NCI-H1436 (cell line): ENCODE results near the gene CPVL.

ENCODE experiments used
- DNase-seq: peaks from one replicate; lab custom pipeline; 2025; lab: John Stamatoyannopoulos, UW

Gene CPVL

GRCh38 chr7:29003703-29004102 lies 142.6 kb downstream of the CPVL start:
- DNase-seq: no peak

DNA sequence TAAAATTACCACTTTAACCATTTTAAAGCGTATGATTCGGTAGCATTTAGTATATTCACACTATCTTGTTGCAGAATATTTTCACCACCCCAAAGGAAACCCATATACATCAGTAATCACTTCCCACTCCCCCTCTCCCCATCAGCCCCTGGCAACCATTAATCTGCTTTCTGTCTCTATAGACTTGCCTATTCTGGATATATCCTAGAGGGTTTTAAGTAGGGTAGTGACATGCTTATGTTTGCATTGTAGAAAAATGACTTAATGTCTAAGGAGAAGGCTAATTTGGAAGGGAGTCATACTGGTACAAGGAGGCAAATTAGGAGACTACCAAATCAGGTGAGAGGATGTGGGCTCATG lies 145.6 kb downstream of the CPVL start:
- DNase-seq: no peak

GRCh38 chr7:28999895-29000716 lies 146.2 kb downstream of the CPVL start:
- DNase-seq: no peak

- no peak for DNase-seq
These were observed 146.9 kb downstream of the CPVL start for GRCh38 chr7:28999427-28999826.

DNA sequence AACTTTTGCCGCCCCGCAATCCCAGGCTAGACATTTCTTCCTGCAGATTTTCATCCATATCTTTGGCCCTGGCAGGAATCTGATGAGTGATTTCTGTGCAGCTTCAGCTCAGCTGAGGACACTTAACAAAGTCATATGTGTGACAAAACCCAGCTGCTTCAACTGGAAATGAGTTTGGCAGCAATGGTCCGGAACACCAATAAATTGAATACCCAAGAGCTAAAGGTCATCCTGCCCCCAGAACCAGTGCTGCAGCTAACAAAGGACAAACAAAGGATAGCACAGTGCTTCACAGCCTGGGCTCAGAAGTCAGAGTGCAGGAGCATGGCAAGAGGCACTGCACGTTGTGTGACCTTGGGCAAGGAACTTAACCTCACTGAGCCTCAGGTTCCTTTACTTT lies 148.2 kb downstream of the CPVL start:
- no peak for DNase-seq

GRCh38 chr7:28996836-28997235 lies 149.5 kb downstream of the CPVL start:
- DNase-seq: no peak

GRCh38 chr7:28993371-28993770 lies 153.0 kb downstream of the CPVL start:
- no peak for DNase-seq

GRCh38 chr7:28992798-28993197 lies 153.5 kb downstream of the CPVL start:
- no peak for DNase-seq

- DNase-seq: no peak
These were observed 156.0 kb downstream of the CPVL start for GRCh38 chr7:28990200-28990960.

DNA sequence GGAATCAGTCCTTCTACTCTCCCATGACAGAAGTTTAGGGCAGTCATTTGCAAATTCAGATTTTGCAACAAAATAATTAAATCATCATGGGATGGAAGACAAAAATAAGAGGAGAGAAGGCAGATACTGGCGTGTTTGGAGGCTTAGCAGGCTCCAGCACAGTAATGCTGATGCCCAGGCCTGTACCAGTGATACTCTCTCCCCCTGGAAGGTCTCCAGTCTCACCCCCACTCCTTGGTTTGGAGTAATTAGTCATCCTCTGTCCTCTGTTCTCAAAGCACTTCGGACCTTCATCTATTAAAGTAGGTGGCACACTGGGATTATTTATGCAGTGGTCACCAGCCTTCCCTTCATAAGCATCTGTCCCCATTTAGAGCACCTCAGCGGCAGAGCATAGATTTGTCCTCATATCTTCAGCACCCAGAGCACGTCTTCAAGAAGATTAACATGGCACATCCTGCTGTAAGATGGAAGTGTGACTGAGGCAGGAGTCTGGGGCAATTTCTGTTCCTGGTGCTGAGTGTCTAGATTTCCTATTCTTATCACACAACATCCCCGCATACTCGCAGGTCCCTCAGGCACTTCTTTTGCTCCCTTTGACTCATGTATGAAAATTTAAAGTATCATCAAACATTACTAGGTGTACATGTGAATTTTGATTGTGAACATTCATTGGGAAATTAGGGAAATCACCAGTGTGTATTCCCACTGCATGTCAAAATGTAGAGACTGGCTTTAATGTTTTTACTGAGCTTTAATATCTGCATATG lies 156.9 kb downstream of the CPVL start:
- no peak for DNase-seq

GRCh38 chr7:28988810-28989209 lies 157.5 kb downstream of the CPVL start:
- DNase-seq: no peak

- no peak for DNase-seq
These were observed 158.2 kb downstream of the CPVL start for GRCh38 chr7:28988091-28988490.

DNA sequence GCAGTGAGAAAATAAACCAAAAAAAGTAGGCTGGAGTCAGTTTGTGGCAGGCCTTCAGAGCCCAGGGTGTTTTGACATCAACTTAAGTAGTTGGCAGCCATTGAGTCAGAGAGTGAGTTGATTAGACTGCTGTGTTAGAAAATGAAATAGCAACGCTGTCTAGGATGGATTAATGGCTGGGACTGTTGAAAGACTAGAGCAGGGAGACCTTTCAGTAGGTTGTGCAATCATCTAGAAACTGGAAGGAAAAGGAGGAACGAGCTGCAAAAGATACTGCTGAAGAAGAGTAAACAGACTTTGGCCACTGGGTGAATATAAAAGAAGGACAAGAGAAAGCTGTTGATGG lies 159.6 kb downstream of the CPVL start:
- DNase-seq: no peak

GRCh38 chr7:28986028-28986764 lies 160.1 kb downstream of the CPVL start:
- no peak for DNase-seq

- DNase-seq: no peak
These were observed 161.7 kb downstream of the CPVL start for GRCh38 chr7:28984631-28985030.

DNA sequence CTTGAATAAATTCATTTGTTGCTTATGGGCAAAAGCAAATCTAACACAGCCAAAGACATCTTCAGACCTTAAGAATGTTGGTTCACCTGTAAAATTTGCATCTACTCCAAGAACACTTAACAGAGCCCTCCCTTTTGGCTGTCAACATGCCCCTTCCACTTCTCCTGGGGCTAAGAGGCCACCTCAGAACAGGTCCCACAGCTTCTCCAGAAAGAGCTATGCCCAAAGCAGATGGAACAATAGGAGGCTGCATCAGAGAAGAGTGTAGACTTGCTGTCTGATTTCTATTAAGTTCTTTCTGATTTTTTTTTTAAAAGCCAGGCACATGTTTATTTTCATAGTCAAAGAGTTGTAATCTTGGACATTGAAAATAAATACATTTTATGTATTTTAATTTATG lies 162.1 kb downstream of the CPVL start:
- DNase-seq: no peak

DNA sequence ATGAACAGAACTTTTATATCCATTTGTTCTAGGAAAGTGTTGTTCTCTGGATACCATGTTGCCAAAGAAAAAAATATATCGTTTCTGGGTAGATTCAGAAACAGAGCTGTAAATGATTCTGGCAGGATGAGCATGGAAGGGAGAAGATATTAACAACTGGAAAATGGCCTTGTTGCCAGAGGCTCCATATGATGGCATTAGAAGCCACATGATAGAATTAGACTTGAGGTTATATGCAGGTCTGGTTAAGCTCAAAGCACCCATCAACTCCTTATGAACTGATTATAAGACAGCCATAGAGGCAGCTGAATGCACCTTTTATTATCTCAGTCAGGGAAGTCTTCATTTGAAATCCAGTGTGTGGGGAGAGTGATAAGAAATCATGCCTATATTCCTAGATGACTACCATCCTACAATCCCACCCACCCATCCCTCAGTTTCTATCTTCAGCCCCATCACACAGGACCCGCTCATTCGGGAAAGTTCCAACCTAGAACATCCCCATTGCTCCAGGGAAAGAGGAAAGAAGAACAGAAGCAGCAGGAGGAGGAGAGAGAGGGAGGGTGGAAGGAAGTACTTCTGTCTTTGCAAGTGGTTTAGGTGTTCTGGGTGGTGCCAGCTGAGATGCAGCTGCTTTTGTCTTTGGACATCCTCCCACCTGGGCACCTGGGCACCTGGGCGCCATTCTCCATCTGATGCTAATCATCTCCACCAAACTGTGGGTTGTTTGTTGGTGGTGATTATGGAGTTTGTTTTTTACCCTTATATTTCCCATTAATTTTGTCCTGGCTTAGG lies 162.7 kb downstream of the CPVL start:
- no peak for DNase-seq

DNA sequence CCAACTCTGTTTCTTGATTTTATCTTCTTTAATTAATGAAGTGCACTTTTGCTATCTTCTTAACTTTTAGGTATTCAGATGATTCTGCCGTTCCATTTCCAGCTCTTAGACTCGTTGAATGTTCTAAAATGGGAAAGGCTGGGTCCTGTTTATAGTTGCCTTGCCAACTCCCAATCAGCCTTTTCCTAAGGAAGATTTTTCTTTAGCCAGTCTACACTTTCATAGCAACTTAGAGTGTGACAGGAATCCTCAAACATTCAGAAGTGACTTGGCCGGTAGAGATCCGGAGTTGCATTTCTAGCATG lies 165.2 kb downstream of the CPVL start:
- DNase-seq: no peak

DNA sequence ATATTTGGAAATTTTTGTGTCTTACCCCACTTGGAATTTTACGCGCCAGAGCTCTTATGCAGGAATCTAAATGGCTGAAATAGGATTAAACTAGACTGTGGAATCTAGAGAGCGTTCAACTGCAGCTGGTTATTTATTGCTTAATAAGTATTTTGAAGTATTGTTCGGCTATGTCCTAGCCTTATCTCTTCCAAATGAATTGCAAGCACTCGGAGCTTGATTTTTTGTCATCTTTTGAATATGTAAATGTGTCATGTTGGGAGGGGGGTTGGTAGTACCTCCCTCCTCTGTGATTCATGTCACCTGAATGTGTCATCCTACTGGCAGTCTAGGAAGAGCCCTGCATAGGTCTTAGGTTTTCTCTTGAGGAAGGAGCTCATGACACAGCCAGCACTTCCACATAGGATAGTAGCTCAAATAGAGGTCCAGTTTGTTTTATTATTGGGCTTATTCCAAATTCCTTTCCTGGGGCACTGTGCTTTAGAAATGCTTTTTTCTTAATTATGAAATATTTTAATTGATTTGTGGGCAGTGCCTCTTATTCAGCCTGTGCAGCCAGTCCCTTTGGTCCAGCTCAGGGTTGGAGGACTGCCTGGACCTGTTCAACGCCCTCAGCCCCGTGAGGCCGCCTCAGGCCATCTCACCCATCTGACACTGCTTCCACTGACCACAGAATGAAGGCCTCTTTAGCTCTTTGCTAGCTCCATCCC lies 165.7 kb downstream of the CPVL start:
- DNase-seq: no peak

DNA sequence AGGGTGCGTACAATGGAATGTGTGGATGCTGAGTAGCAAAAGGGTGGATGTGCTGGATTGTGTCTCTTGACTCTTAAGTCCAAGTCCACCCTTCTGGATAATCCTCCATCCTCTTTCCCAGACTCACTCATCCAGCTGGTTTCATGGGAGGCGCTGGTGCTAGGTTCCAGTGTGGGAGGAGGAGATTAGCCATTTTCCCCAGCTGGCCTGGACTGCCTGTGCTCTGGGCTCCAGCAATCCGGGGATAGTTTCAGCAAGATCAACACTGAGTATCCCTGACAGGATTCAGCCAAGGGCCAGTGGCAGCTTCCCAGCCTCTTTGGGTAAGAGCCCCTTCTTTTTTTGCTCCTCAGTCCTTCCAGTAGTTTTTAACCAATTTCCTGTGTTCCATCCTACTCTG lies 166.6 kb downstream of the CPVL start:
- DNase-seq: no peak

DNA sequence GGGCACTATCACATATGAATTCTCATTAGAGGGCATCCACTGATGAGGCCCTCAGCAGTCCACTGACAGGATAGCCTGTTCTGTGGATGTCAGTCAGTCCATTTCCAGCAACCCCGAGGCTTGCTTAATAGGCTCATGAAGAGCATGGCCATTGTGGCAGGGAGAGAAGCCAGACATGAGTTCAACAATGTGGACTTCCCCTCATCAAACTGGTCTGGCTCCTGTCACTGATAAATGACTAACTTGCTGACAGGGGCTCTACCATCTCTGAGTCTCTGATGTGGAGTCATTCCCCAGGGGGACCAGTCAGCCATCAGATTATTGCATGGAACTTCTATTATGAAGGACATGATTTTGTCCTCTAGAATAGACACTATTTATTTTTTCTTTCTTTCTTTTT lies 168.5 kb downstream of the CPVL start:
- no peak for DNase-seq
